K562 (cell line): ENCODE data around the gene NAXE. TPM values are rescaled to one million over a fixed set of nuclear protein-coding genes. Genes with fewer than 3 reads are reported as not detected.
A peak's percentile ranks its signal among the peaks of the same experiment; 100 is the strongest.

Source experiments
- ARNT ChIP-seq, 2 experiments: fragments of 450-650 bp; IDR thresholded peaks; 2 replicates each; pipeline ENCODE4 v1.6.1; 2016; ENCODE audit warnings: mild to moderate bottlenecking in 1 of 2
- BCL6 ChIP-seq: fragments of 250-450 bp; sonication (Bioruptor Pico); IDR thresholded peaks from 2 replicates; pipeline ENCODE4 v1.4.0; 2020
- BCOR ChIP-seq: fragments of 450-650 bp; IDR thresholded peaks from 2 replicates; pipeline ENCODE4 v1.6.1; 2016
- CBFA2T2 ChIP-seq: fragments of 450-650 bp; conservative IDR thresholded peaks from 2 replicates; pipeline ENCODE4 v1.6.1; 2017; ENCODE audit warnings: mild to moderate bottlenecking
- CREB1 ChIP-seq, 2 experiments: sonication (generic) in 1 of 2; formaldehyde crosslinking in 1 of 2; IDR thresholded peaks; 2 replicates each; pipeline versions ENCODE4 v1.6.1 to v1.8.0; 2012 to 2022; ENCODE audit warnings: inconsistent platforms in 1 of 2, mild to moderate bottlenecking in 1 of 2, missing genetic modification reagents in 1 of 2, moderate library complexity in 1 of 2
- CTBP1 ChIP-seq: fragments of 450-650 bp; IDR thresholded peaks from 2 replicates; pipeline ENCODE4 v1.6.1; 2016; ENCODE audit warnings: borderline replicate concordance
- ELF1 ChIP-seq: fragments of 200-800 bp; sonication (Bioruptor generic); IDR thresholded peaks from 2 replicates; pipeline ENCODE4 v1.6.1; 2016; ENCODE audit warnings: missing genetic modification characterization, missing compliant biosample characterization
- FOXP1 ChIP-seq: sonication (generic); formaldehyde crosslinking; IDR thresholded peaks from 2 replicates; pipeline ENCODE4 v1.8.0; 2022; ENCODE audit warnings: mild to moderate bottlenecking, missing genetic modification reagents
- KDM2B ChIP-seq: fragments of 250-450 bp; sonication (Bioruptor Pico); IDR thresholded peaks from 2 replicates; pipeline ENCODE4 v1.8.0; 2021; ENCODE audit warnings: mild to moderate bottlenecking, moderate library complexity
- L3MBTL2 ChIP-seq: fragments of 450-650 bp; IDR thresholded peaks from 2 replicates; pipeline ENCODE4 v1.6.1; 2016; ENCODE audit warnings: mild to moderate bottlenecking, moderate library complexity
- MYC ChIP-seq, 2 experiments: fragments of 250-450 bp in 1 of 2; sonication (Bioruptor Pico) in 1 of 2; IDR thresholded peaks; 2 replicates each; pipeline versions ENCODE4 v1.5.1 to v1.6.1; 2012 to 2021; ENCODE audit warnings: low read depth in 2 of 2, borderline replicate concordance in 1 of 2, improper control_type of control experiment in 1 of 2, low read length in 1 of 2, mild to moderate bottlenecking in 1 of 2, moderate library complexity in 1 of 2
- NFIC ChIP-seq: fragments of 450-650 bp; IDR thresholded peaks from 2 replicates; pipeline ENCODE4 v1.6.1; 2017; ENCODE audit warnings: mild to moderate bottlenecking, inconsistent platforms
- NFRKB ChIP-seq: fragments of 450-650 bp; IDR thresholded peaks from 2 replicates; pipeline ENCODE4 v1.6.1; 2016; ENCODE audit warnings: low read depth
- PTBP1 ChIP-seq: fragments of 200-400 bp; formaldehyde crosslinking; IDR thresholded peaks from 2 replicates; pipeline ENCODE4 v1.6.1; 2017; ENCODE audit warnings: low read depth, low read length
- RBM17 ChIP-seq: fragments of 200-400 bp; formaldehyde crosslinking; IDR thresholded peaks from 2 replicates; pipeline ENCODE4 v1.6.1; 2017; ENCODE audit warnings: low read depth, mild to moderate bottlenecking, low read length, borderline replicate concordance
- SMAD3 ChIP-seq: fragments of 450-650 bp; formaldehyde crosslinking; conservative IDR thresholded peaks from 2 replicates; pipeline ENCODE4 v1.4.0; 2020; ENCODE audit warnings: mild to moderate bottlenecking
- SPI1 ChIP-seq: IDR thresholded peaks from 2 replicates; pipeline ENCODE4 v1.6.1; 2011; ENCODE audit warnings: low read depth, low read length, control low read depth, borderline replicate concordance
- TAF1 ChIP-seq: IDR thresholded peaks from 2 replicates; pipeline ENCODE4 v1.6.1; 2011; ENCODE audit warnings: mild to moderate bottlenecking, low read length, moderate library complexity; ENCODE audit not compliant: insufficient read depth, control insufficient read depth, severe bottlenecking; ENCODE audit errors: extremely low read depth
- TBL1XR1 ChIP-seq, 2 experiments: IDR thresholded peaks; 2 replicates each; pipeline ENCODE4 v1.6.1; 2012; ENCODE audit warnings: improper control_type of control experiment in 2 of 2, low read length in 2 of 2, mild to moderate bottlenecking in 1 of 2
- YBX1 ChIP-seq: fragments of 450-650 bp; IDR thresholded peaks from 2 replicates; pipeline ENCODE4 v1.7.1; 2016; ENCODE audit warnings: mild to moderate bottlenecking
- ZFP36 ChIP-seq: fragments of 150-350 bp; IDR thresholded peaks from 2 replicates; pipeline ENCODE4 v1.6.1; 2018; ENCODE audit warnings: low read length, low read depth; ENCODE audit not compliant: partially characterized antibody
- ZNF124 ChIP-seq: sonication (generic); formaldehyde crosslinking; IDR thresholded peaks from 2 replicates; pipeline ENCODE4 v1.8.1; 2022; ENCODE audit warnings: missing genetic modification reagents
- ZNF212 ChIP-seq: fragments of 450-650 bp; formaldehyde crosslinking; IDR thresholded peaks from 2 replicates; pipeline ENCODE4 v1.4.0; 2020; ENCODE audit warnings: mild to moderate bottlenecking
- ZNF431 ChIP-seq: sonication (generic); formaldehyde crosslinking; IDR thresholded peaks from 2 replicates; pipeline ENCODE4 v1.8.0; 2022; ENCODE audit warnings: mild to moderate bottlenecking, missing genetic modification reagents
- ZNF589 ChIP-seq: fragments of 200-800 bp; sonication (Bioruptor generic); IDR thresholded peaks from 2 replicates; pipeline ENCODE4 v1.6.1; 2016; ENCODE audit warnings: low read depth, missing genetic modification characterization, missing compliant biosample characterization
- ZNF644 ChIP-seq: fragments of 200-800 bp; sonication (Bioruptor generic); IDR thresholded peaks from 2 replicates; pipeline ENCODE4 v1.6.1; 2016; ENCODE audit warnings: low read depth, missing genetic modification characterization, missing compliant biosample characterization
- ZNF75A ChIP-seq: fragments of 450-650 bp; formaldehyde crosslinking; IDR thresholded peaks from 2 replicates; pipeline ENCODE4 v1.4.0; 2020; ENCODE audit warnings: mild to moderate bottlenecking
- polyA plus RNA-seq, 8 experiments: library from polyadenylated mRNA; depleted of rRNA in 4 of 8; stranded (reverse) in 5 of 8; unstranded in 3 of 8; fragments of >200 nt; fragmentation: Nextera tagmentation in 2 of 8; fragmentation: Illumina TruSeq in 1 of 8; extraction: Ambion mirVana in 2 of 8; extraction: Trizol in 1 of 8; gene quantifications; 2 replicates each; pipeline versions ENCODE4 v1.2.1 to v1.2.3, GENCODE V29; 2011 to 2014; ENCODE audit warnings: inconsistent platforms in 1 of 8, missing spikeins in 1 of 8
- total RNA-seq, 7 experiments: library from RNA; depleted of rRNA in 6 of 7; stranded (reverse); fragments of >200 nt in 6 of 7; fragmentation: Illumina TruSeq in 2 of 7; extraction: Trizol in 2 of 7; gene quantifications; 2 replicates each; pipeline versions ENCODE4 v1.2.1 to v1.2.3, GENCODE V29; 2011 to 2021; ENCODE audit warnings: low replicate concordance in 1 of 7
- TF ChIP-seq, protein P1 (sequence below): sonication (generic); formaldehyde crosslinking; IDR thresholded peaks from 2 replicates; pipeline ENCODE4 v1.8.1; 2023; ENCODE audit warnings: mild to moderate bottlenecking, missing genetic modification reagents, moderate library complexity
- TF ChIP-seq, protein P2 (sequence below): fragments of 200-800 bp; sonication (Bioruptor generic); IDR thresholded peaks from 2 replicates; pipeline ENCODE4 v1.6.1; 2017; ENCODE audit warnings: missing genetic modification characterization, missing compliant biosample characterization

NAXE gene
- total and polyA plus RNA-seq, 9 of the 15 experiments (the other 6 are each of a cell fraction or from before 2014, with no cell fraction given) = 27.3 to 137 (median 90.0) TPM

DNA sequence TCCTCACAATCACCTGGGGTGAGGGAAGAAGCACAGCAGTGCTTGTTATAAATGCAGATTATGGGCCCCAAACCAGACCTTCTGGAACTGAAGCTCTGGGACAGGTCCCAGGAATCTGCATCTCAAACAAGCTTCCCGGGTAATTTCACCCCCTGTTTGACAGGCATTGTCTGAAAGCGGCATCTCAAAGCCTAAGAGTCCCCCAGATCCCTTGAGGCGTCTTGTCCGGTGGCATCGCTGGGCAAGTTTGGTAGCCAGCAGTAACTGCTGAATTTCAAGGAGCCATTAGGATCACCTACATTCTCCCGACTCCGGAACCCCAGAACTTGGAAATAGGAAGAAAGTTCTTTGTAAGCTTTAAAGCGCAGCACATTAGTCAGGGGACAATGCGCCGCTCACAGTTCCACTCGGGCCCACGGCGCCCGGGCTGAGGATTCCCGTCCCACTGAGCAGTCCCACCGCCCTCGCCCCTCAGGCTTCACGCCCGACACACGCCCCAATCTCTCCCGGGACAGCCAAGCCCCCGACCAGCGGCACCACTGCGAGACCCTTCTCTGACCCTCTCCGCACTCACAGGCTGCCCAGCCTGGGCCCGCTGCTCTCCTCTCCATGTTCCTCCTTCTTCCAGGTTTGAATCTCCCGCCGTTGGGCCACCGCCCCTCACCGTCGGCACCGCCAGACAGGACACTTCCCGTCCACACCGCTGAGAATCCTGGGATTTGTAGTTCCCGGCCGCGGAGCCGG, 19.5 kb upstream of the NAXE start, which contains the start of gene IQGAP3 (continued):
- TF ChIP-seq ARNT (IDR thresholded peaks at IDR 0.05) (no peak), NFRKB (peak; percentile 43; the same call in 1 of the 2 replicates), ZNF212 (CRISPR knock-in tag) (no peak), ZNF431 (CRISPR knock-in tag) (no peak), ZNF589 (no peak), CREB1 (IDR thresholded peaks at IDR 0.05) (peak; percentile 73), CREB1 (CRISPR knock-in tag; IDR thresholded peaks at IDR 0.05) (peak; percentile 81), PTBP1 (no peak), MYC (IDR thresholded peaks at IDR 0.05; ENCODE audit: low read depth, low read length) (peak; percentile 62; the same call in 1 of the 2 replicates), MYC (CRISPR knock-in tag; IDR thresholded peaks at IDR 0.05; ENCODE audit: borderline replicate concordance, low read depth) (no peak), BCL6 (CRISPR knock-in tag) (no peak), ELF1 (tag) (peak; percentile 81), ZNF124 (CRISPR knock-in tag) (no peak), SMAD3 (CRISPR knock-in tag) (no peak), SPI1 (peak; percentile 89), ZNF75A (no peak), CTBP1 (peak; percentile 27; the same call in 1 of the 2 replicates), ZFP36 (no peak), YBX1 (no peak), CBFA2T2 (no peak), TBL1XR1 (IDR thresholded peaks at IDR 0.05; ENCODE audit: low read length in 2 of 2) (0 out of 4 replicates have a peak, but pooled peaks of 1 of the 2 experiments have one; percentile 19), NFIC (no peak), RBM17 (no peak), TAF1 (no peak), L3MBTL2 (0 out of 2 replicates have a peak, but pooled peaks have one; percentile 26), KDM2B (CRISPR knock-in tag) (no peak), BCOR (no peak), FOXP1 (CRISPR knock-in tag) (no peak), ZNF644 (tag) (no peak)
- TF ChIP-seq, protein P1, sequence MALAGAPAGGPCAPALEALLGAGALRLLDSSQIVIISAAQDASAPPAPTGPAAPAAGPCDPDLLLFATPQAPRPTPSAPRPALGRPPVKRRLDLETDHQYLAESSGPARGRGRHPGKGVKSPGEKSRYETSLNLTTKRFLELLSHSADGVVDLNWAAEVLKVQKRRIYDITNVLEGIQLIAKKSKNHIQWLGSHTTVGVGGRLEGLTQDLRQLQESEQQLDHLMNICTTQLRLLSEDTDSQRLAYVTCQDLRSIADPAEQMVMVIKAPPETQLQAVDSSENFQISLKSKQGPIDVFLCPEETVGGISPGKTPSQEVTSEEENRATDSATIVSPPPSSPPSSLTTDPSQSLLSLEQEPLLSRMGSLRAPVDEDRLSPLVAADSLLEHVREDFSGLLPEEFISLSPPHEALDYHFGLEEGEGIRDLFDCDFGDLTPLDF (CRISPR knock-in tag) = peak; percentile 89; the same call in 1 of the 2 replicates
- TF ChIP-seq, protein P2, sequence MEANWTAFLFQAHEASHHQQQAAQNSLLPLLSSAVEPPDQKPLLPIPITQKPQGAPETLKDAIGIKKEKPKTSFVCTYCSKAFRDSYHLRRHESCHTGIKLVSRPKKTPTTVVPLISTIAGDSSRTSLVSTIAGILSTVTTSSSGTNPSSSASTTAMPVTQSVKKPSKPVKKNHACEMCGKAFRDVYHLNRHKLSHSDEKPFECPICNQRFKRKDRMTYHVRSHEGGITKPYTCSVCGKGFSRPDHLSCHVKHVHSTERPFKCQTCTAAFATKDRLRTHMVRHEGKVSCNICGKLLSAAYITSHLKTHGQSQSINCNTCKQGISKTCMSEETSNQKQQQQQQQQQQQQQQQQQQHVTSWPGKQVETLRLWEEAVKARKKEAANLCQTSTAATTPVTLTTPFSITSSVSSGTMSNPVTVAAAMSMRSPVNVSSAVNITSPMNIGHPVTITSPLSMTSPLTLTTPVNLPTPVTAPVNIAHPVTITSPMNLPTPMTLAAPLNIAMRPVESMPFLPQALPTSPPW = peak; percentile 41; the same call in 1 of the 2 replicates
